IPS DF 19.7 (cell line): ENCODE results near the gene LCP2.

Experiments
- DNase-seq: peaks from one replicate; pipeline ENCODE4 v3.0.0-alpha.2; 2013; ENCODE audit warnings: low read depth, low spot score

Gene LCP2

GRCh38 chr5:170296036-170296934 is 1.3 kb downstream of the LCP2 start:
- DNase-seq = no peak

GRCh38 chr5:170294556-170294955 is 3.0 kb downstream of the LCP2 start:
- DNase-seq = no peak

GRCh38 chr5:170294057-170294456 is 3.5 kb downstream of the LCP2 start:
- DNase-seq = no peak

- DNase-seq = no peak
Measured at GRCh38 chr5:170293273-170293672, 4.3 kb downstream of the LCP2 start.

GRCh38 chr5:170292179-170293104 is 5.1 kb downstream of the LCP2 start:
- DNase-seq = no peak

GRCh38 chr5:170290498-170290897 is 7.1 kb downstream of the LCP2 start:
- no peak for DNase-seq

GRCh38 chr5:170289764-170290163 is 7.8 kb downstream of the LCP2 start:
- no peak for DNase-seq

- no peak for DNase-seq
Measured at GRCh38 chr5:170289121-170289520, 8.5 kb downstream of the LCP2 start.

- DNase-seq = no peak
Measured at GRCh38 chr5:170288551-170288950, 9.0 kb downstream of the LCP2 start.

- no peak for DNase-seq
Measured at GRCh38 chr5:170288151-170288550, 9.4 kb downstream of the LCP2 start.

GRCh38 chr5:170287532-170287931 is 10.0 kb downstream of the LCP2 start:
- DNase-seq = no peak

GRCh38 chr5:170286386-170286925 is 11.1 kb downstream of the LCP2 start:
- no peak for DNase-seq

- no peak for DNase-seq
Measured at GRCh38 chr5:170285181-170285580, 12.4 kb downstream of the LCP2 start.

- DNase-seq = no peak
Measured at GRCh38 chr5:170284231-170284630, 13.3 kb downstream of the LCP2 start.

- no peak for DNase-seq
Measured at GRCh38 chr5:170283296-170283695, 14.3 kb downstream of the LCP2 start.

GRCh38 chr5:170280011-170280493 is 17.5 kb downstream of the LCP2 start:
- no peak for DNase-seq

GRCh38 chr5:170279459-170279817 is 18.1 kb downstream of the LCP2 start:
- DNase-seq = no peak

GRCh38 chr5:170278611-170279458 is 18.7 kb downstream of the LCP2 start:
- DNase-seq = no peak

- no peak for DNase-seq
Measured at GRCh38 chr5:170277867-170278281, 19.7 kb downstream of the LCP2 start.

GRCh38 chr5:170276140-170276539 is 21.4 kb downstream of the LCP2 start:
- no peak for DNase-seq

GRCh38 chr5:170275376-170275994 is 22.1 kb downstream of the LCP2 start:
- DNase-seq = no peak
